Ovary (tissue), 9 donors: ENCODE measurements around the gene H2BK1. TPM values are rescaled to one million over a fixed set of nuclear protein-coding genes. Genes with fewer than 3 reads are reported as not detected.
A peak's percentile ranks its signal among the peaks of the same experiment; 100 is the strongest.

Source experiments
- DNase-seq, 5 donors: peaks; one replicate each; pipeline ENCODE4 v3.0.0-alpha.2; 2019 to 2020
- H3K27ac ChIP-seq, 2 donors: fragments of 200-600 bp; one replicate each; pipeline versions ENCODE4 v1.5.1 to v1.8.0; 2019 to 2022
- H3K27me3 ChIP-seq: fragments of 200-600 bp; one replicate; pipeline ENCODE4 v1.8.0; 2022
- H3K36me3 ChIP-seq: fragments of 200-600 bp; sonication (generic); one replicate; pipeline ENCODE4 v1.5.1; 2019
- H3K4me1 ChIP-seq: one replicate; pipeline ENCODE4 v1.8.1; 2013; ENCODE audit warnings: mild to moderate bottlenecking, moderate library complexity; ENCODE audit not compliant: insufficient read depth
- H3K4me3 ChIP-seq: fragments of 200-600 bp; sonication (generic); one replicate; pipeline ENCODE4 v1.5.1; 2017
- H3K9me3 ChIP-seq, 2 donors: fragments of 200-600 bp in 1 of 2; sonication (generic) in 1 of 2; one replicate each; pipeline versions ENCODE4 v1.5.1 to v1.8.1; 2013 to 2019; ENCODE audit warnings: mild to moderate bottlenecking in 1 of 2, moderate library complexity in 1 of 2
- CTCF ChIP-seq, 3 donors: fragments of 450-650 bp in 2 of 3; fragments of 200-600 bp in 1 of 3; IDR thresholded peaks; one replicate each; pipeline versions ENCODE4 v1.5.1 to v1.8.0; 2016 to 2022; ENCODE audit warnings: antibody characterized with exemption in 3 of 3, mild to moderate bottlenecking in 1 of 3
- EP300 ChIP-seq: sonication (generic); formaldehyde crosslinking; IDR thresholded peaks from one replicate; pipeline ENCODE4 v1.6.1; 2017; ENCODE audit warnings: antibody characterized with exemption
- POLR2A ChIP-seq: fragments of 450-650 bp; IDR thresholded peaks from one replicate; pipeline ENCODE4 v1.6.1; 2017; ENCODE audit warnings: antibody characterized with exemption, mild to moderate bottlenecking, moderate library complexity
- WGBS, 3 donors: extraction: QIAGEN DNeasy Blood & Tissue Kit in 1 of 3; methylation state at CpG; one replicate each; pipeline versions ENCODE4 v1.1.5 to v1.1.7; 2013 to 2017; 5-methylcytosine and 5-hydroxymethylcytosine counted together
- intact Hi-C, 4 donors: fragments of 100-400 bp; cut with DNase I; formaldehyde crosslinking; loops; one replicate each; pipeline versions ENCODE4 v1.11.0 to v1.15.1; 2022 to 2023
- microRNA counts: library from miRNA; unstranded; fragments of <30 nt; microRNA quantifications from one replicate; lab custom pipeline; 2016
- polyA plus RNA-seq, 2 donors: library from polyadenylated mRNA; stranded (reverse); fragments of 200-250 nt in 1 of 2; fragments of 350-450 nt in 1 of 2; fragmentation: Illumina TruSeq in 1 of 2; extraction: RNeasy Lipid Tissue Mini Kit (QIAGEN cat#74804) in 1 of 2; gene quantifications; one replicate each; pipeline ENCODE4 v1.2.3, GENCODE V29; 2013 to 2014
- total RNA-seq, 7 donors: library from RNA; depleted of rRNA in 2 of 7; stranded (reverse); fragments of >200 nt in 2 of 7; fragmentation: NEBNext Ultra II Directional in 3 of 7; extraction: Animal tissue kit (Norgen Biotek cat#: 25700) in 3 of 7; gene quantifications; one replicate each; pipeline versions ENCODE4 v1.1.0 to v1.2.4, GENCODE V29; 2016 to 2023
- donor health status: DM: no; HTN: no; CAD: no; lungs with moderate emphysema.
- donor health status: DM: no; HTN: no; CAD: no.
- donor health status: Bipolar disorder and iron deficiency.
- donor health status: DM: yes; HTN: yes; CAD: no.
- donor health status: DM: no; HTN: no; CAD: no.
- donor health status: DM: yes; HTN: yes; CAD: no.

H2BK1 gene
- total and polyA plus RNA-seq, 9 donors, result 0.36 to 1.3 (median 1.0) TPM; not detected in 5

DNA sequence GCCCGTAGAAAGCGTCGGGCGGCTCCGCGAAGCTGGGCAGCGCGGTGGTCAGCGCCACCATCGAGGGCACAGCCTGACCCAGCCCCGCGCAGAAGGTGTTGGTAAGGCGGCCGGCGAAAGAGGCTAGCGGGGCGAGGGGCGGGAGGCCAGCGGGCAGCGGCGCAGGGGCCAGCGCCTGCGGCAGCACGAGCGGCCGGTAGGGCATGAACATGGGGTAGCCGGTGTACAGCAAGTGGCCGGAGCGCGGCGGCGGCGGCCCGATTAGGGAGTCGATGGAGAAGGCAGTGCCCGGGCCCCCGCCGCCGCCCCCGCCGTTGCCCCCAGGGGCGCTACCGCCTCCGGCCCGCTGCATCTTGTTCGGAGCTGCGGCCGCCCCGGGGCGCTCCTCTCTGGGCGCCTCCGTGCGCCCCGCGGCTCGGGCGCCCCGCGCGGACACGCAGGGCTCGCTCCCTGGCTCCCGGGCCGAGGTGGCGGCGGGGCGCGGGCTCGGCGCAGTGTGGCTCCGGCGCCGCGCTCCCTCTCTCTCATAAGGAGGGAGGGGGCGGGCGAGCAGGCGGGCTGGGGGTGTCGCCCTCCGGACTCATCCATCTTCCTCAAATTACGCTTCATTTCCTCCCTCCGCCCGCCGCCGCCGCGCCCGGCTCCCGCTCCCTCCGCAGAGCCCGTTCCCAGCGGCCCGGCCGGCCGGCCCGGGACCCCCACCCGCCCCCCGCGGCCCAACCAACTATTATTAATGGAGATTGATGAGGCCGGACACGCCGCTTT is 42.9 kb downstream of the H2BK1 start, which contains the start of gene GBX1:
GBX1 (minus strand) TSS at position 498 of the 765 bp plus-strand sequence; CDS start at position 352, 146 bp downstream.
- TF ChIP-seq CTCF (IDR thresholded peaks at IDR 0.05), result no peak
- no peak for TF ChIP-seq POLR2A
- TF ChIP-seq EP300, result no peak
- peaks cover 5% of the 10 kb centered on the region for H3K4me1 ChIP-seq
- peaks cover 3% of the 10 kb centered on the region for H3K27me3 ChIP-seq
- no peaks in the 10 kb centered on the region for H3K36me3 ChIP-seq
- no peak within 1 kb of the TSS for H3K27ac ChIP-seq
- intact Hi-C loops, result loop anchor here in 1 of 4 donors (5.0 kb wide), 1 partner anchor 40 kb away; no protein-coding TSS in a partner anchor
- DNase-seq, result peak in 1 of 5 donors; percentile 46
- H3K9me3 ChIP-seq, result no peaks in the 10 kb centered on the region
- 0 to 1% (median 1%) methylated on average over 69 to 101 of the region's 101 CpGs for WGBS, 3 donors
- peak within 1 kb of the TSS; percentile 24 for H3K4me3 ChIP-seq

- no peak for DNase-seq
- WGBS, 3 donors, result 8 to 19% (median 9%) methylated on average over 19 to 31 of the region's 31 CpGs
- H3K27me3 ChIP-seq, result peaks cover 3% of the 10 kb centered on the region
- H3K4me1 ChIP-seq, result peaks cover 5% of the 10 kb centered on the region
- no peak overlapping the region for H3K27ac ChIP-seq
- intact Hi-C loops, result loop anchor here in 1 of 4 donors (5.0 kb wide), 1 partner anchor 39 kb away; no protein-coding TSS in a partner anchor
- no peaks in the 10 kb centered on the region for H3K36me3 ChIP-seq
- TF ChIP-seq EP300, result no peak
- no peak for TF ChIP-seq CTCF (IDR thresholded peaks at IDR 0.05)
- no peak for TF ChIP-seq POLR2A
- no peaks in the 10 kb centered on the region for H3K9me3 ChIP-seq
- H3K4me3 ChIP-seq, result peak overlapping the region; percentile 24
Observed at GRCh38 chr7:151166629-151167196, 43.6 kb downstream of the H2BK1 start.

GRCh38 chr7:151161757-151162156 is 48.5 kb downstream of the H2BK1 start:
- H3K4me3 ChIP-seq, result no peak overlapping the region
- no peak for DNase-seq
- intact Hi-C loops, result no loop called here
- no peak overlapping the region for H3K27ac ChIP-seq
- WGBS, 3 donors, result 83 to 94% (median 87%) methylated on average over 1 of the region's 1 CpG
- TF ChIP-seq EP300 (no peak), CTCF (IDR thresholded peaks at IDR 0.05) (no peak), POLR2A (no peak)
- H3K9me3 ChIP-seq, result no peaks in the 10 kb centered on the region
- H3K4me1 ChIP-seq, result peaks cover under 1% of the 10 kb centered on the region
- no peaks in the 10 kb centered on the region for H3K36me3 ChIP-seq
- peaks cover 3% of the 10 kb centered on the region for H3K27me3 ChIP-seq

MicroRNA genes within 50 kb of the gene (microRNA counts, 767-probe panel; counts per million panel counts)
- microRNA hsa-miR-671-3p (lab: Ali Mortazavi, UCI) (530 counts per million, percentile 78 among the panel's probes with 10 or more counts), microRNA hsa-miR-671-5p (lab: Ali Mortazavi, UCI) (530 counts per million, percentile 78 among the panel's probes with 10 or more counts)

Other genes starting within 250 kb of the H2BK1 start
- 10 to 100 TPM in 2 of 7 donors, 1 to 10 TPM in 5; 2.0 to 26.3 (median 8.0) TPM for gene KCNH2, start 232.2 kb downstream of the H2BK1 start, total RNA-seq
- gene KCNH2, start 232.2 kb downstream of the H2BK1 start, polyA plus RNA-seq, result 1 to 10 TPM; 3.0 to 5.0 TPM
- gene NOS3, start 219.5 kb downstream of the H2BK1 start, total RNA-seq, result 10 to 100 TPM in 1 of 7 donors, 1 to 10 TPM in 6; 2.9 to 26.0 (median 5.4) TPM
- gene NOS3, start 219.5 kb downstream of the H2BK1 start, polyA plus RNA-seq, result 1 to 10 TPM; 1.0 to 8.9 TPM
- gene ATG9B, start 186.0 kb downstream of the H2BK1 start, total RNA-seq, result 1 to 10 TPM in 1 of 7 donors, under 1 TPM in 6; 0.18 to 1.0 (median 0.40) TPM
- gene ATG9B, start 186.0 kb downstream of the H2BK1 start, polyA plus RNA-seq, result under 1 TPM; 0.03 to 0.19 TPM
- 10 to 100 TPM; 15.5 to 45.2 (median 29.1) TPM for gene ABCB8, start 182.0 kb downstream of the H2BK1 start, total RNA-seq
- gene ABCB8, start 182.0 kb downstream of the H2BK1 start, polyA plus RNA-seq, result 10 to 100 TPM in 1 of 2 donors, 1 to 10 TPM in 1; 6.1 to 14.7 TPM
- 1 to 10 TPM; 2.5 to 9.4 (median 4.5) TPM for gene ASIC3, start 162.0 kb downstream of the H2BK1 start, total RNA-seq
- 1 to 10 TPM; 1.0 to 2.9 TPM for gene ASIC3, start 162.0 kb downstream of the H2BK1 start, polyA plus RNA-seq
- 1 to 10 TPM; 2.7 to 5.9 (median 4.1) TPM for gene CDK5, start 152.6 kb downstream of the H2BK1 start, total RNA-seq
- 1 to 10 TPM; 3.8 to 9.4 TPM for gene CDK5, start 152.6 kb downstream of the H2BK1 start, polyA plus RNA-seq
- 100 to 1,000 TPM in 4 of 7 donors, 10 to 100 TPM in 3; 55.6 to 127 (median 108) TPM for gene SLC4A2, start 150.9 kb downstream of the H2BK1 start, total RNA-seq
- gene SLC4A2, start 150.9 kb downstream of the H2BK1 start, polyA plus RNA-seq, result 10 to 100 TPM; 10.5 to 53.2 TPM
- 10 to 100 TPM; 58.0 to 93.3 (median 75.8) TPM for gene FASTK, start 129.7 kb downstream of the H2BK1 start, total RNA-seq
- 10 to 100 TPM in 1 of 2 donors, 1 to 10 TPM in 1; 5.4 to 95.2 TPM for gene FASTK, start 129.7 kb downstream of the H2BK1 start, polyA plus RNA-seq
- gene TMUB1, start 127.0 kb downstream of the H2BK1 start, total RNA-seq, result 10 to 100 TPM; 19.0 to 40.3 (median 33.8) TPM
- gene TMUB1, start 127.0 kb downstream of the H2BK1 start, polyA plus RNA-seq, result 10 to 100 TPM in 1 of 2 donors, 1 to 10 TPM in 1; 1.9 to 28.8 TPM
- 100 to 1,000 TPM in 4 of 7 donors, 10 to 100 TPM in 3; 58.7 to 125 (median 101) TPM for gene AGAP3, start 124.0 kb downstream of the H2BK1 start, total RNA-seq
- 10 to 100 TPM; 22.3 to 77.4 TPM for gene AGAP3, start 124.0 kb downstream of the H2BK1 start, polyA plus RNA-seq
- not detected for gene GBX1, start 42.8 kb downstream of the H2BK1 start, total RNA-seq
- not detected for gene GBX1, start 42.8 kb downstream of the H2BK1 start, polyA plus RNA-seq
- gene ASB10, start 23.2 kb downstream of the H2BK1 start, total RNA-seq, result not detected
- gene ASB10, start 23.2 kb downstream of the H2BK1 start, polyA plus RNA-seq, result not detected
- 10 to 100 TPM; 20.5 to 40.3 (median 31.0) TPM for gene ABCF2, start 16.7 kb upstream of the H2BK1 start, total RNA-seq
- 10 to 100 TPM; 13.6 to 19.9 TPM for gene ABCF2, start 16.7 kb upstream of the H2BK1 start, polyA plus RNA-seq
- 10 to 100 TPM; 19.3 to 36.2 (median 28.5) TPM for gene CHPF2, start 22.0 kb upstream of the H2BK1 start, total RNA-seq
- gene CHPF2, start 22.0 kb upstream of the H2BK1 start, polyA plus RNA-seq, result 10 to 100 TPM in 1 of 2 donors, 1 to 10 TPM in 1; 8.4 to 18.8 TPM
- gene SMARCD3, start 38.2 kb upstream of the H2BK1 start, total RNA-seq, result 100 to 1,000 TPM in 4 of 7 donors, 10 to 100 TPM in 3; 30.2 to 203 (median 101) TPM
- 10 to 100 TPM; 43.5 to 56.1 TPM for gene SMARCD3, start 38.2 kb upstream of the H2BK1 start, polyA plus RNA-seq
- 10 to 100 TPM; 38.6 to 57.3 (median 45.6) TPM for gene NUB1, start 131.3 kb upstream of the H2BK1 start, total RNA-seq
- 100 to 1,000 TPM in 1 of 2 donors, 10 to 100 TPM in 1; 33.8 to 162 TPM for gene NUB1, start 131.3 kb upstream of the H2BK1 start, polyA plus RNA-seq
- 10 to 100 TPM in 5 of 7 donors, 1 to 10 TPM in 2; 1.2 to 43.4 (median 19.4) TPM for gene WDR86, start 199.6 kb upstream of the H2BK1 start, total RNA-seq
- 1 to 10 TPM in 1 of 2 donors, under 1 TPM in 1; 0.77 to 3.1 TPM for gene WDR86, start 199.6 kb upstream of the H2BK1 start, polyA plus RNA-seq
- 1 to 10 TPM in 2 of 7 donors, under 1 TPM in 3, not detected in 2; 0.43 to 2.3 (median 0.95) TPM for gene CRYGN, start 229.7 kb upstream of the H2BK1 start, total RNA-seq
- under 1 TPM; 0.24 to 0.53 TPM for gene CRYGN, start 229.7 kb upstream of the H2BK1 start, polyA plus RNA-seq